ENCODE data around the gene DIP2C. TPM values are rescaled to one million over a fixed set of nuclear protein-coding genes. Genes with fewer than 3 reads are reported as not detected.
"Not testable (repeated sequence)": the region's sequence is repeated elsewhere in the genome, so short reads cannot be mapped to it uniquely, and the experiment has no call there.

The DIP2C gene
- total RNA-seq, 1 donor from 2014 or later, result 23.1 TPM

- H3K4me3 Mint-ChIP-seq, result no peak overlapping the region
- peak overlapping the region; percentile 5 for H3K27ac Mint-ChIP-seq
- peaks cover 6% of the 10 kb centered on the region for H3K9me3 Mint-ChIP-seq
- peaks cover 23% of the 10 kb centered on the region for H3K36me3 Mint-ChIP-seq
- DNase-seq (ENCODE audit: extremely low spot score, unreplicated experiment), result peak; percentile 57
- TF ChIP-seq CTCF (conservative IDR thresholded peaks at IDR 0.05), result no peak
- no peaks in the 10 kb centered on the region for H3K27me3 Mint-ChIP-seq
- H3K4me1 Mint-ChIP-seq (ENCODE audit: unreplicated experiment), result peaks cover 24% of the 10 kb centered on the region
Measured at GRCh38 chr10:480928-481552, 208.4 kb downstream of the DIP2C start.

- no peak for DNase-seq (ENCODE audit: extremely low spot score, unreplicated experiment)
- TF ChIP-seq CTCF (conservative IDR thresholded peaks at IDR 0.05), result no peak
- Mint-ChIP-seq H3K4me3 (no peak overlapping the region), H3K4me1 (ENCODE audit: unreplicated experiment) (peaks cover 20% of the 10 kb centered on the region), H3K9me3 (peaks cover 6% of the 10 kb centered on the region), H3K27ac (no peak overlapping the region), H3K36me3 (peaks cover 27% of the 10 kb centered on the region), H3K27me3 (no peaks in the 10 kb centered on the region)
Measured at GRCh38 chr10:480498-480927, 209.0 kb downstream of the DIP2C start.

- H3K9me3 Mint-ChIP-seq; H3K4me3 Mint-ChIP-seq; DNase-seq (ENCODE audit: extremely low spot score, unreplicated experiment); H3K27ac Mint-ChIP-seq; H3K27me3 Mint-ChIP-seq: not testable (repeated sequence)
- Mint-ChIP-seq H3K4me1 (ENCODE audit: unreplicated experiment) (peaks cover 20% of the 10 kb centered on the region), H3K36me3 (peaks cover 31% of the 10 kb centered on the region)
Measured at GRCh38 chr10:479706-480497, 209.6 kb downstream of the DIP2C start.

GRCh38 chr10:478471-479245, 210.8 kb downstream of the DIP2C start:
- Mint-ChIP-seq H3K27ac (peak overlapping the region; percentile 64), H3K4me1 (ENCODE audit: unreplicated experiment) (peaks cover 20% of the 10 kb centered on the region), H3K9me3 (peaks cover 6% of the 10 kb centered on the region), H3K4me3 (no peak overlapping the region), H3K27me3 (no peaks in the 10 kb centered on the region), H3K36me3 (peaks cover 31% of the 10 kb centered on the region)
- no peak for TF ChIP-seq CTCF (conservative IDR thresholded peaks at IDR 0.05)
- DNase-seq (ENCODE audit: extremely low spot score, unreplicated experiment), result no peak

- Mint-ChIP-seq H3K27me3 (no peaks in the 10 kb centered on the region), H3K4me1 (ENCODE audit: unreplicated experiment) (peaks cover 20% of the 10 kb centered on the region), H3K36me3 (peaks cover 27% of the 10 kb centered on the region), H3K27ac (no peak overlapping the region), H3K4me3 (no peak overlapping the region), H3K9me3 (peaks cover 6% of the 10 kb centered on the region)
- TF ChIP-seq CTCF (conservative IDR thresholded peaks at IDR 0.05), result no peak
- no peak for DNase-seq (ENCODE audit: extremely low spot score, unreplicated experiment)
Measured at GRCh38 chr10:477620-478019, 211.8 kb downstream of the DIP2C start.

- H3K4me3 Mint-ChIP-seq, result no peak overlapping the region
- no peak for DNase-seq (ENCODE audit: extremely low spot score, unreplicated experiment)
- no peak overlapping the region for H3K27ac Mint-ChIP-seq
- no peaks in the 10 kb centered on the region for H3K27me3 Mint-ChIP-seq
- peaks cover 27% of the 10 kb centered on the region for H3K36me3 Mint-ChIP-seq
- H3K4me1 Mint-ChIP-seq (ENCODE audit: unreplicated experiment), result peaks cover 18% of the 10 kb centered on the region
- no peak for TF ChIP-seq CTCF (conservative IDR thresholded peaks at IDR 0.05)
- peaks cover 6% of the 10 kb centered on the region for H3K9me3 Mint-ChIP-seq
Measured at GRCh38 chr10:476455-476780, 213.1 kb downstream of the DIP2C start.

Measured in type B pancreatic cell (in vitro differentiated cells).